ENCODE data around the gene PCCA. TPM values are rescaled to one million over a fixed set of nuclear protein-coding genes. Genes with fewer than 3 reads are reported as not detected.

The PCCA gene
- total RNA-seq, 1 donor from 2014 or later: 9.7 TPM

- no peak for DNase-seq (ENCODE audit: low spot score)
- peaks cover 54% of the 10 kb centered on the region for H3K4me1 Mint-ChIP-seq (ENCODE audit: low read depth)
- intact Hi-C loops (cut with micrococcal nuclease): no loop called here
- no peak overlapping the region for H3K27ac Mint-ChIP-seq
- H3K36me3 Mint-ChIP-seq (ENCODE audit: low read depth): peaks cover 6% of the 10 kb centered on the region
- H3K9me3 Mint-ChIP-seq: no peaks in the 10 kb centered on the region
- no peak overlapping the region for H3K4me3 Mint-ChIP-seq
- no peaks in the 10 kb centered on the region for H3K27me3 Mint-ChIP-seq (ENCODE audit: insufficient read depth)
These were observed 414.7 kb downstream of the PCCA start for GRCh38 chr13:100503622-100504021.

DNA sequence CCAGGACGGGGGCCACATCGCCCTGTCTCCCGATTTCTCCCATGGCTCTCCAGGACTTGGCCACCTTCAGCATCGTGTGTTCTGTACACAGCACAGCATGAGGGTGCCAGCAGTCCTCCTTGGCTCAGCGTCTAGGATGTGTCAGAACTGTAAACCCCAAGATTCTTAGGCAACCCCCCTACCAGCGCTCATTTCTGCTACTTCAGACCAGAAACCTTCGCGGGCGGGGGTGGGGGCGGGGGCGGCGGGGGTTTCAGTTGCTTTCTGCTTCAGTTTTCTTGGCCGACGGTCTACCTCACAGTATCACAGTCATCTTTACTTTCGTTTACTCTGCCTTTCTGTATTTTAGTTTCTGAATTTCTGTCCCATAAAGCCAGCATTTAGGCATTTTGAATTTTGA is 417.3 kb downstream of the PCCA start:
- Mint-ChIP-seq H3K4me3 (peak overlapping the region; percentile 82), H3K4me1 (ENCODE audit: low read depth) (peaks cover 58% of the 10 kb centered on the region), H3K9me3 (no peaks in the 10 kb centered on the region), H3K27ac (peak overlapping the region; percentile 87), H3K27me3 (ENCODE audit: insufficient read depth) (peaks cover 2% of the 10 kb centered on the region), H3K36me3 (ENCODE audit: low read depth) (peaks cover 9% of the 10 kb centered on the region)
- intact Hi-C loops (cut with micrococcal nuclease): loop anchor here (1.0 to 5.0 kb wide), 7 partner anchors 21 to 849 kb away; no protein-coding TSS in a partner anchor
- no peak for DNase-seq (ENCODE audit: low spot score)

GRCh38 chr13:100506600-100507422 is 417.9 kb downstream of the PCCA start:
- Mint-ChIP-seq H3K9me3 (no peaks in the 10 kb centered on the region), H3K4me1 (ENCODE audit: low read depth) (peaks cover 63% of the 10 kb centered on the region), H3K27me3 (ENCODE audit: insufficient read depth) (peaks cover 3% of the 10 kb centered on the region), H3K36me3 (ENCODE audit: low read depth) (peaks cover 10% of the 10 kb centered on the region), H3K27ac (peak overlapping the region; percentile 87), H3K4me3 (peak overlapping the region; percentile 82)
- intact Hi-C loops (cut with micrococcal nuclease): loop anchor here (1.0 to 5.0 kb wide), 8 partner anchors 22 to 850 kb away; no protein-coding TSS in a partner anchor
- DNase-seq (ENCODE audit: low spot score): no peak

GRCh38 chr13:100508455-100508854 is 419.6 kb downstream of the PCCA start:
- Mint-ChIP-seq H3K27me3 (ENCODE audit: insufficient read depth) (peaks cover 5% of the 10 kb centered on the region), H3K9me3 (no peaks in the 10 kb centered on the region), H3K27ac (no peak overlapping the region), H3K4me3 (no peak overlapping the region), H3K4me1 (ENCODE audit: low read depth) (peaks cover 68% of the 10 kb centered on the region), H3K36me3 (ENCODE audit: low read depth) (peaks cover 5% of the 10 kb centered on the region)
- no peak for DNase-seq (ENCODE audit: low spot score)
- intact Hi-C loops (cut with micrococcal nuclease): loop anchor here (5.0 kb wide), 1 partner anchor 376 kb away; no protein-coding TSS in a partner anchor

DNA sequence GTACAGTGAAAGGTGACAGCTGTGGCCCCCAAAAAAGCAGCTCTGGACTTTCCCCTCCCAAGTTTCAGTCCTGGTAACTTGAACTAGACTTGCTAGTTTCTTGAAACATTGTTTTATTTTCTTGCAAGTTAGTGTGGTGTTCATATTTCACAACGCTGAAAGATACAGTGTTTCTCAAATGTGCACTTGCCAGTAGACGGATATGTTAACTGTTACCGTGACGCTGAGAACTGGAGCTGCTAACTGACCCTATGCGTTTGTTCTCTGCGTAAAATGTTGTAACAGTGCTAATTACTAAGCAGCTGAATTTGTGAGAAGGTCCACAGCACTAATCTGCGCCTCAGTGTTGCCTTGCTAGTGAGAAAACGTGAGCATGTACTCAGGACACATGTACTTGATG is 420.1 kb downstream of the PCCA start:
- H3K27ac Mint-ChIP-seq: no peak overlapping the region
- H3K4me3 Mint-ChIP-seq: no peak overlapping the region
- no peak for DNase-seq (ENCODE audit: low spot score)
- H3K9me3 Mint-ChIP-seq: no peaks in the 10 kb centered on the region
- peaks cover 5% of the 10 kb centered on the region for H3K36me3 Mint-ChIP-seq (ENCODE audit: low read depth)
- H3K4me1 Mint-ChIP-seq (ENCODE audit: low read depth): peaks cover 73% of the 10 kb centered on the region
- intact Hi-C loops (cut with micrococcal nuclease): loop anchor here (5.0 kb wide), 1 partner anchor 377 kb away; no protein-coding TSS in a partner anchor
- peaks cover 5% of the 10 kb centered on the region for H3K27me3 Mint-ChIP-seq (ENCODE audit: insufficient read depth)

- H3K36me3 Mint-ChIP-seq (ENCODE audit: low read depth): peaks cover 5% of the 10 kb centered on the region
- no peak for DNase-seq (ENCODE audit: low spot score)
- H3K9me3 Mint-ChIP-seq: no peaks in the 10 kb centered on the region
- no peak overlapping the region for H3K4me3 Mint-ChIP-seq
- intact Hi-C loops (cut with micrococcal nuclease): no loop called here
- H3K27ac Mint-ChIP-seq: no peak overlapping the region
- H3K4me1 Mint-ChIP-seq (ENCODE audit: low read depth): peaks cover 74% of the 10 kb centered on the region
- H3K27me3 Mint-ChIP-seq (ENCODE audit: insufficient read depth): peaks cover 7% of the 10 kb centered on the region
These were observed 421.5 kb downstream of the PCCA start for GRCh38 chr13:100510208-100510957.

GRCh38 chr13:100511466-100511865 is 422.6 kb downstream of the PCCA start:
- Mint-ChIP-seq H3K27me3 (ENCODE audit: insufficient read depth) (peaks cover 7% of the 10 kb centered on the region), H3K4me3 (no peak overlapping the region), H3K4me1 (ENCODE audit: low read depth) (peaks cover 63% of the 10 kb centered on the region), H3K36me3 (ENCODE audit: low read depth) (peaks cover 4% of the 10 kb centered on the region), H3K27ac (no peak overlapping the region), H3K9me3 (no peaks in the 10 kb centered on the region)
- no peak for DNase-seq (ENCODE audit: low spot score)
- intact Hi-C loops (cut with micrococcal nuclease): no loop called here

GRCh38 chr13:100512422-100512821 is 423.5 kb downstream of the PCCA start:
- Mint-ChIP-seq H3K27me3 (ENCODE audit: insufficient read depth) (peaks cover 7% of the 10 kb centered on the region), H3K36me3 (ENCODE audit: low read depth) (peaks cover 4% of the 10 kb centered on the region), H3K9me3 (no peaks in the 10 kb centered on the region), H3K4me3 (no peak overlapping the region), H3K4me1 (ENCODE audit: low read depth) (peaks cover 54% of the 10 kb centered on the region), H3K27ac (no peak overlapping the region)
- no peak for DNase-seq (ENCODE audit: low spot score)
- intact Hi-C loops (cut with micrococcal nuclease): no loop called here

- H3K36me3 Mint-ChIP-seq (ENCODE audit: low read depth): peaks cover 4% of the 10 kb centered on the region
- DNase-seq (ENCODE audit: low spot score): no peak
- H3K9me3 Mint-ChIP-seq: no peaks in the 10 kb centered on the region
- H3K27ac Mint-ChIP-seq: no peak overlapping the region
- H3K27me3 Mint-ChIP-seq (ENCODE audit: insufficient read depth): peaks cover 7% of the 10 kb centered on the region
- no peak overlapping the region for H3K4me3 Mint-ChIP-seq
- H3K4me1 Mint-ChIP-seq (ENCODE audit: low read depth): peaks cover 56% of the 10 kb centered on the region
- intact Hi-C loops (cut with micrococcal nuclease): no loop called here
These were observed 424.3 kb downstream of the PCCA start for GRCh38 chr13:100513171-100513570.

GRCh38 chr13:100513987-100514670 is 425.2 kb downstream of the PCCA start:
- peaks cover 54% of the 10 kb centered on the region for H3K4me1 Mint-ChIP-seq (ENCODE audit: low read depth)
- peaks cover 7% of the 10 kb centered on the region for H3K27me3 Mint-ChIP-seq (ENCODE audit: insufficient read depth)
- no peaks in the 10 kb centered on the region for H3K9me3 Mint-ChIP-seq
- no peak for DNase-seq (ENCODE audit: low spot score)
- intact Hi-C loops (cut with micrococcal nuclease): loop anchor here (1.0 to 2.0 kb wide), 7 partner anchors 79 to 858 kb away; partner anchors contain the start of gene PCCA
- H3K4me3 Mint-ChIP-seq: no peak overlapping the region
- H3K27ac Mint-ChIP-seq: no peak overlapping the region
- peaks cover 4% of the 10 kb centered on the region for H3K36me3 Mint-ChIP-seq (ENCODE audit: low read depth)

DNA sequence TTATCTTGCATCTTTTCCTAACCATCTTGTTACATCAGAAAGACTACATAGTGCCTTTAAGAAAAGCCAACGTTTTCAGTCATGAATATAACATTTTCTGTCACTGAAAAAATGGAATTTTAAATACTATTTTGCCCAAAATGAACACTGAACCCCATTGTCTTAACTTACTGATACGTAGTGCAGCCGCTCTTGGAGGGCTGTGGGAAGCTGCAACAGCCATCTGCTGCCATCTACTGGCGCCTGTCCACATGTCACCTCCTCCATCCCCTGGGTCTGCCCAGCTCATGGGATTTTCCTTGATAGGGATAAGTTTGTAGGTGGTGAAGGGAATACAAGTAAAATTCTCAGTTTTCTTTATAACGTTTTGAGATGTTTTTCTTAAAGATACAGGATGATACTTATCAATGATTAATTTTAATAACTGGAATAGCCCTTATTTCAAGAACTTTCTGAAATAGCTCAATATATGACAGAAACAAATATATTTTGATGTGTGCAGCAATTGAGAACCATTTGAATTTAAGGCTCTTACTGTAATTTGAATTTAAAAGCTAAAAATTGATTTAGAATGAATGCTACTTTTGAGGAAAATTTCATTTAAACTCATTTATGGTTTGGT is 426.0 kb downstream of the PCCA start:
- peaks cover 7% of the 10 kb centered on the region for H3K27me3 Mint-ChIP-seq (ENCODE audit: insufficient read depth)
- intact Hi-C loops (cut with micrococcal nuclease): loop anchor here (1.0 to 2.0 kb wide), 8 partner anchors 80 to 859 kb away; partner anchors contain the start of gene PCCA
- H3K36me3 Mint-ChIP-seq (ENCODE audit: low read depth): peaks cover 4% of the 10 kb centered on the region
- peak; percentile 52 for DNase-seq (ENCODE audit: low spot score)
- H3K9me3 Mint-ChIP-seq: no peaks in the 10 kb centered on the region
- H3K4me3 Mint-ChIP-seq: no peak overlapping the region
- H3K4me1 Mint-ChIP-seq (ENCODE audit: low read depth): peaks cover 54% of the 10 kb centered on the region
- H3K27ac Mint-ChIP-seq: no peak overlapping the region

GRCh38 chr13:100515410-100515800 is 426.5 kb downstream of the PCCA start:
- Mint-ChIP-seq H3K36me3 (ENCODE audit: low read depth) (peaks cover 1% of the 10 kb centered on the region), H3K27ac (no peak overlapping the region), H3K27me3 (ENCODE audit: insufficient read depth) (peaks cover 7% of the 10 kb centered on the region), H3K4me3 (no peak overlapping the region), H3K4me1 (ENCODE audit: low read depth) (peaks cover 50% of the 10 kb centered on the region), H3K9me3 (no peaks in the 10 kb centered on the region)
- DNase-seq (ENCODE audit: low spot score): no peak
- intact Hi-C loops (cut with micrococcal nuclease): loop anchor here (1.0 to 2.0 kb wide), 5 partner anchors 81 to 615 kb away; partner anchors contain the start of gene PCCA

Data from activated T-helper 1 cell treated with anti-CD3 and anti-CD28 coated beads, Interleukin-12 subunit alpha, Interleukin-12 subunit beta, Interleukin-2, Interleukin-4 antibody, amounts not matched to agents 30 ng/mL and 10 ng/mL and 1 ng/mL, durations not matched to agents 14 hours and 24 hours and 36 hours (primary cell).